GM23248 (cell line): ENCODE data around the gene ILK. TPM values are rescaled to one million over a fixed set of nuclear protein-coding genes. Genes with fewer than 3 reads are reported as not detected.

ENCODE experiments used
- DNase-seq: peaks from one replicate; pipeline ENCODE4 v3.0.0-alpha.2; 2015
- H2AFZ ChIP-seq: fragments of 200-600 bp; sonication (generic); 2 replicates; pipeline ENCODE4 v1.6.1; 2016; ENCODE audit warnings: antibody characterized with exemption
- H3F3A ChIP-seq: fragments of 200-600 bp; sonication (generic); 2 replicates; pipeline ENCODE4 v1.6.1; 2016; ENCODE audit warnings: mild to moderate bottlenecking, antibody characterized with exemption, mixed run types; ENCODE audit not compliant: insufficient read depth
- H3K27ac ChIP-seq: fragments of 200-600 bp; sonication (generic); 2 replicates; pipeline ENCODE4 v1.5.1; 2016; ENCODE audit warnings: mild to moderate bottlenecking
- H3K27me3 ChIP-seq: fragments of 200-600 bp; sonication (generic); replicated peaks from 2 replicates; pipeline ENCODE4 v1.6.1; 2016; ENCODE audit warnings: mild to moderate bottlenecking; ENCODE audit not compliant: insufficient read depth
- H3K36me3 ChIP-seq: fragments of 200-600 bp; sonication (generic); 2 replicates; pipeline ENCODE4 v1.6.1; 2016; ENCODE audit warnings: low read depth, mild to moderate bottlenecking
- H3K4me1 ChIP-seq: fragments of 200-600 bp; sonication (generic); 2 replicates; pipeline ENCODE4 v1.6.1; 2016; ENCODE audit warnings: mild to moderate bottlenecking; ENCODE audit not compliant: insufficient read depth
- H3K4me2 ChIP-seq: fragments of 200-600 bp; sonication (generic); one replicate; pipeline ENCODE4 v1.6.1; 2016; ENCODE audit warnings: mild to moderate bottlenecking; ENCODE audit not compliant: unreplicated experiment
- H3K4me3 ChIP-seq: fragments of 200-600 bp; sonication (generic); 2 replicates; pipeline ENCODE4 v1.5.1; 2016; ENCODE audit warnings: mild to moderate bottlenecking
- H3K79me2 ChIP-seq: fragments of 200-600 bp; sonication (generic); 2 replicates; pipeline ENCODE4 v1.6.1; 2016; ENCODE audit warnings: mild to moderate bottlenecking; ENCODE audit not compliant: insufficient read depth
- H3K9ac ChIP-seq: fragments of 200-600 bp; sonication (generic); 2 replicates; pipeline ENCODE4 v1.6.1; 2016; ENCODE audit warnings: mild to moderate bottlenecking
- H3K9me2 ChIP-seq: fragments of 200-600 bp; sonication (generic); 2 replicates; pipeline ENCODE4 v1.6.1; 2016; ENCODE audit warnings: mixed run types, mild to moderate bottlenecking, moderate library complexity; ENCODE audit not compliant: insufficient read depth
- H3K9me3 ChIP-seq: fragments of 200-600 bp; sonication (generic); one replicate; pipeline ENCODE4 v1.6.1; 2017; ENCODE audit warnings: low read depth
- H4K20me1 ChIP-seq: fragments of 200-600 bp; sonication (generic); 2 replicates; pipeline ENCODE4 v1.6.0; 2016; ENCODE audit not compliant: insufficient read depth
- EZH2 ChIP-seq: fragments of 200-600 bp; sonication (generic); IDR thresholded peaks from 2 replicates; pipeline ENCODE4 v1.6.1; 2018; ENCODE audit warnings: antibody characterized with exemption, mild to moderate bottlenecking; ENCODE audit not compliant: insufficient read depth, poor library complexity, severe bottlenecking
- EZH2phosphoT487 ChIP-seq: fragments of 200-600 bp; sonication (generic); IDR thresholded peaks from 2 replicates; pipeline ENCODE4 v1.6.1; 2018; ENCODE audit warnings: antibody characterized with exemption, moderate library complexity, mild to moderate bottlenecking, low read depth; ENCODE audit not compliant: insufficient read depth
- WGBS, 2 experiments: methylation state at CpG; one replicate each; pipeline ENCODE4 v1.1.6; 2015 to 2017; ENCODE audit warnings: low lambda C conversion rate in 2 of 2, low coverage in 1 of 2; ENCODE audit errors: missing lambda C conversion rate in 2 of 2; 5-methylcytosine and 5-hydroxymethylcytosine counted together
- in situ Hi-C: fragments of 300-500 bp; cut with MboI; formaldehyde crosslinking; loops from 2 replicates; pipeline ENCODE4 v1.15.0; 2020
- polyA plus RNA-seq: library from polyadenylated mRNA; unstranded; fragments of >200 nt; fragmentation: Nextera tagmentation; extraction: Ambion mirVana; gene quantifications from 2 replicates; pipeline ENCODE4 v1.2.1, GENCODE V29; 2016
- total RNA-seq: library from RNA; depleted of rRNA; stranded (reverse); fragments of >200 nt; shearing (Covaris generic); gene quantifications from 2 replicates; pipeline ENCODE4 v1.2.3, GENCODE V29; 2014

The ILK gene
- total and polyA plus RNA-seq, 2 experiments from 2014 or later = 242 to 256 TPM

DNA sequence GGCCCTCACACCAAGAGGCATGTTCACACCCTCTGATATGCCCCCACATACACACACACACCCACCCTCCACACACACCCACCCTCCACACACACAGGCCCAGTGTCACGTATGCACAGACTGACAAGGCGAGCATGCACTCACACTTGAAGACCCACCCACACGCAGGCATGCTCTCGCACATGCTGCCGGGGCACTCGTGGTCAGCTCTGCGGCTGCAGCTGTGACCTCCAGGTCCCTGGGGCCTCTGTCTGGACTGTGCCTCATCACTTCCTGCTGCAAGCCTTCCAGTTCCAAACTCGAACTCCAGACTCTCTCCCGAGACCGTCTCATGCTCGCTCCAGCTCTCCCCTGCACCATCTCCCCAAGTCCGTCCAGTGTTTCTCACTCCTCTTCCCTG is 42.5 kb downstream of the ILK start:
- Histone ChIP-seq H3K4me2 (peak overlapping the region; percentile 66), H3K4me3 (peak overlapping the region; percentile 50), H3K9me3 (no peaks in the 10 kb centered on the region), H3F3A (peaks cover 18% of the 10 kb centered on the region; the same call in 1 of the 2 replicates), H3K4me1 (peaks cover 23% of the 10 kb centered on the region), H3K27me3 (no peaks in the 10 kb centered on the region), H3K79me2 (no peaks in the 10 kb centered on the region), H3K9me2 (no peaks in the 10 kb centered on the region), H3K27ac (peak overlapping the region; percentile 39; the same call in 1 of the 2 replicates), H2AFZ (peak overlapping the region; percentile 76), H4K20me1 (no peaks in the 10 kb centered on the region), H3K9ac (peak overlapping the region; percentile 31; the same call in 1 of the 2 replicates), H3K36me3 (no peaks in the 10 kb centered on the region)
- no peak for TF ChIP-seq EZH2phosphoT487
- no peak for TF ChIP-seq EZH2
- peak; percentile 86 for DNase-seq
- WGBS, 2 experiments = 4 to 7% methylated on average over 12 of the region's 12 CpGs
- in situ Hi-C loops = no loop called here

DNA sequence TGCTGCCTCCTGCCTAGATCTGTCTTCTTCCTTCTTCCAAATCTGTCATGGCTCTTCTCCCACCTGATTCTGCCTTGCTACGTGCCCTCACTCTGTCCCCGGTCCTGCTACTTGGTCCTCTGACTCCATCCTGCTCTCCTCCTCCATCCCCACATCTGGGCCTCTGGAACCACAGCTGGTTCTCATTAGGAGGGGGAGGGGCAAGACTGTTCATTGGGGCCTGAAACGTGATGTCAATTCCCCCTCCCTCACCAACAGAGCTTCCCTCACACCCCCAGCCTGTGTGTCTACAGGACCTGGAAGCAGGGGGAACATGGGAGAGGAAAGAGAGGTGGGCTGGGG is 43.0 kb downstream of the ILK start:
- H3F3A ChIP-seq = peaks cover 18% of the 10 kb centered on the region; the same call in 1 of the 2 replicates
- peaks cover 23% of the 10 kb centered on the region for H3K4me1 ChIP-seq
- H3K79me2 ChIP-seq = no peaks in the 10 kb centered on the region
- WGBS, 2 experiments = 5 to 7% methylated on average over 3 of the region's 3 CpGs
- H3K27ac ChIP-seq = peak overlapping the region; percentile 39
- H3K4me3 ChIP-seq = peak overlapping the region; percentile 50
- peak overlapping the region; percentile 66 for H3K4me2 ChIP-seq
- H3K9me2 ChIP-seq = no peaks in the 10 kb centered on the region
- in situ Hi-C loops = no loop called here
- no peaks in the 10 kb centered on the region for H4K20me1 ChIP-seq
- TF ChIP-seq EZH2 (no peak), EZH2phosphoT487 (no peak)
- no peaks in the 10 kb centered on the region for H3K9me3 ChIP-seq
- H2AFZ ChIP-seq = peak overlapping the region; percentile 76
- peak overlapping the region; percentile 31; the same call in 1 of the 2 replicates for H3K9ac ChIP-seq
- H3K27me3 ChIP-seq = no peaks in the 10 kb centered on the region
- peak; percentile 63 for DNase-seq
- H3K36me3 ChIP-seq = no peaks in the 10 kb centered on the region

DNA sequence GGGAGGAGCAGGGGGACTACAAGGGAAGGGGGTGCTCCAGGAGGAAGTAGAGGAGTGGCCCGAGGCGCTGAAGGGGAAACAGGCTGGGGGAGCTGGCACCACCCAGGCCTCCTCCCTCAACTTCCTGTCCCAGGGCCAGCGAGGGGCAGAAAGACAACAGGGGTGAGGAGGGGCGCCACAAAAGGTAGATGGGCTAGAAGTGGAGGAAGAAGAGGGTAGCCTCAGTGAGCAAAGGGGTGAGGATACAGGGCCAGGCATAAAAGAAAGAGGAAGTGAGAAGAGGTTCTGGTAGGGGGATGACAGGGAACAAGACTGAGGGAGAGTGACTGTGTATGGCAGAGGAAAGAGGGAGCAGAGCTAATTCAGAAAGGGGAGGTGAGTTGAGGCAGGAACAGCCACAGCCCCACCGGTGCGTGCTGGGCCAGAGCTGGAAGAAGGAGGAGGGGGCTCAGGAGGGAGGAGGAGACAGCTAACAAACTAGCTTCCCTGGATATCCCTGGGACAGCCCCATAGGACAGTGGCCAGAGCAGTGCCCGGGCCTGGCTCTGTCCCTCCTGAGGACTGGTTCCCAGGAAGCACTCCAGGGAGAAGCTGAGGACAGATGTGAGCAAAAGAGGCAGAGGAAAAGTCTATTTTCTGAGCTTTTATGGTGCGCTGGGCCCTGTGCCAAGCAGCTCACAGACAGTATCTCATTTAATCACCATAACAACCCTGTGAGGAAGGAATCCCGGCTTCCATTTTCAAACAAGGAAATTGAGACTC is 43.5 kb downstream of the ILK start:
- Histone ChIP-seq H3K9me2 (no peaks in the 10 kb centered on the region), H3K4me1 (peaks cover 23% of the 10 kb centered on the region), H3K4me2 (peak overlapping the region; percentile 66), H3K27ac (peak overlapping the region; percentile 39), H3K4me3 (peak overlapping the region; percentile 50; the same call in 1 of the 2 replicates), H3K9me3 (no peaks in the 10 kb centered on the region), H2AFZ (peak overlapping the region; percentile 76), H3K27me3 (no peaks in the 10 kb centered on the region), H3K36me3 (no peaks in the 10 kb centered on the region), H3K9ac (peak overlapping the region; percentile 31), H3F3A (peaks cover 18% of the 10 kb centered on the region; the same call in 1 of the 2 replicates), H3K79me2 (no peaks in the 10 kb centered on the region), H4K20me1 (no peaks in the 10 kb centered on the region)
- DNase-seq = peak; percentile 78
- in situ Hi-C loops = no loop called here
- no peak for TF ChIP-seq EZH2phosphoT487
- no peak for TF ChIP-seq EZH2
- WGBS, 2 experiments = 16 to 19% methylated on average over 9 of the region's 9 CpGs

DNA sequence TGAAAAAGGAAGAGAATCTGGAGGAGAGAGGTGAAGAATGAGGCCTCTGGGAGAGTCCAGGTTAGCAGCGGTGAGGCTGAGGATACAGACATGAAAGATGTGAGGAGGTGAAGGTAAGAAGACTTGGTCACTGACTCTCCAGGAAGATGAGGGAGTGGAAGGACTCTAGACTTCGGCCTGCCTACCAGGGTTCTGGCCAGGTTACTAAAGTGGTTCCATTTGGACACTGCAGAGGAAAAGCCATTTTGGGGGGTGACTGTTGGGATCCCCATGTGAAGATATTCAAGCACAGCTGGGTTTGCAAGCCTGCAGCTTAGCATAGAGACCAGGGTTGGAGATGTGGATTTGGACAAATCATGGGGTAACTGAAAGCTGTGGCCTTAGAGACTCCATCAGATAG is 44.3 kb downstream of the ILK start:
- 0 out of 2 replicates have a peak overlapping the region, but pooled peaks have one; percentile 31 for H3K9ac ChIP-seq
- no peaks in the 10 kb centered on the region for H3K36me3 ChIP-seq
- no peaks in the 10 kb centered on the region for H3K27me3 ChIP-seq
- H3K4me2 ChIP-seq = peak overlapping the region; percentile 66
- no peaks in the 10 kb centered on the region for H3K9me2 ChIP-seq
- DNase-seq = no peak
- 92 to 100% methylated on average over 2 of the region's 2 CpGs for WGBS, 2 experiments
- no peaks in the 10 kb centered on the region for H3K9me3 ChIP-seq
- TF ChIP-seq EZH2 (no peak), EZH2phosphoT487 (no peak)
- no peak overlapping the region for H3K4me3 ChIP-seq
- no peaks in the 10 kb centered on the region for H3K79me2 ChIP-seq
- H3K27ac ChIP-seq = peak overlapping the region; percentile 39
- peaks cover 23% of the 10 kb centered on the region for H3K4me1 ChIP-seq
- H2AFZ ChIP-seq = peak overlapping the region; percentile 76
- H3F3A ChIP-seq = peaks cover 18% of the 10 kb centered on the region; the same call in 1 of the 2 replicates
- in situ Hi-C loops = no loop called here
- no peaks in the 10 kb centered on the region for H4K20me1 ChIP-seq

DNA sequence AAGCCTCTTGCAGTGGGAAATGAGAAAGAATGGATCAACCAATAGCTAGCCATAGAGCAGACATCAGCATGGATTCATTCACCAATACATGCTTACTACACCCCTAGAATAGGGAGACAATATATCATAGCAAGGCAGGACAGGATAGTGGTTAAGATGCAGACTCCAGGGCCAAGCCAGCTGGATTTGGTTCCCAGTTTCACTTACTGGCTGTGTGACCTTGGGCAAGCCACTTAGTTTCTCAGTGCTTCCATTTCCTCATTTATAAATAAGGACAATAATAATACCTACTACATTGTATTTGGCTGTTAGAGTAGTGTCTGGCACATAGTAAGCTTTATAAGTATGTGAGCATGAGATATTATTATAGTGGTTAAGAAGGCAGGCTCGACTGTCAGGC is 44.9 kb downstream of the ILK start:
- no peaks in the 10 kb centered on the region for H3K27me3 ChIP-seq
- DNase-seq = no peak
- in situ Hi-C loops = no loop called here

More for the DNA sequence above, 44.9 kb downstream of the ILK start:
- WGBS, 2 experiments = 17 to 18% methylated on average over 1 of the region's 1 CpG
- H3K9me3 ChIP-seq = no peaks in the 10 kb centered on the region
- H2AFZ ChIP-seq = no peak overlapping the region
- H3K9me2 ChIP-seq = no peaks in the 10 kb centered on the region
- H3K9ac ChIP-seq = no peak overlapping the region
- H3F3A ChIP-seq = peaks cover 23% of the 10 kb centered on the region
- no peaks in the 10 kb centered on the region for H3K36me3 ChIP-seq
- H3K27ac ChIP-seq = no peak overlapping the region
- H3K4me3 ChIP-seq = no peak overlapping the region
- H4K20me1 ChIP-seq = no peaks in the 10 kb centered on the region
- no peak for TF ChIP-seq EZH2phosphoT487
- TF ChIP-seq EZH2 = no peak
- peaks cover 23% of the 10 kb centered on the region for H3K4me1 ChIP-seq
- no peak overlapping the region for H3K4me2 ChIP-seq
- no peaks in the 10 kb centered on the region for H3K79me2 ChIP-seq
